ENCODE results near the gene SLC35B1. TPM values are rescaled to one million over a fixed set of nuclear protein-coding genes. Genes with fewer than 3 reads are reported as not detected.
"Not testable (repeated sequence)": the region's sequence is repeated elsewhere in the genome, so short reads cannot be mapped to it uniquely, and the experiment has no call there.

Gene SLC35B1
- total RNA-seq, 6 experiments from 2014 or later: 31.7 to 80.0 (median 56.9) TPM

GRCh38 chr17:49729069-49729468 is 21.3 kb upstream of the SLC35B1 start:
- intact Hi-C loops (cut with DNase I): no loop called here

GRCh38 chr17:49728425-49728824 is 20.7 kb upstream of the SLC35B1 start:
- intact Hi-C loops (cut with DNase I): no loop called here

More at GRCh38 chr17:49729069-49729468, 21.3 kb upstream of the SLC35B1 start:
- Histone ChIP-seq H3K27ac (no peak overlapping the region), H3K27me3 (no peaks in the 10 kb centered on the region), H3K4me1 (peaks cover 0 to 14% (median 6%) of the 10 kb centered on the region in 4 donors), H3K9me3 (no peaks in the 10 kb centered on the region), H3K36me3 (no peaks in the 10 kb centered on the region), H3K4me3 (no peak overlapping the region)
- TF ChIP-seq POLR2A (IDR thresholded peaks at IDR 0.05) (no peak), CTCF (IDR thresholded peaks at IDR 0.05) (no peak)
- ATAC-seq (no peak), DNase-seq (no peak)
- WGBS (ENCODE audit: insufficient coverage, low coverage, low lambda C conversion rate, missing lambda C conversion rate): 82% methylated on average over 3 of the region's 3 CpGs

GRCh38 chr17:49727380-49727779 is 19.6 kb upstream of the SLC35B1 start:
- H3K36me3 ChIP-seq: no peaks in the 10 kb centered on the region
- peaks cover 0 to 14% (median 6%) of the 10 kb centered on the region in 4 donors for H3K4me1 ChIP-seq
- intact Hi-C loops (cut with DNase I): no loop called here
- 100% methylated on average over 1 of the region's 4 CpGs for WGBS (ENCODE audit: insufficient coverage, low coverage, low lambda C conversion rate, missing lambda C conversion rate)
- ATAC-seq (no peak), DNase-seq (no peak)
- no peak overlapping the region for H3K27ac ChIP-seq
- no peaks in the 10 kb centered on the region for H3K9me3 ChIP-seq
- TF ChIP-seq POLR2A (IDR thresholded peaks at IDR 0.05) (no peak), CTCF (IDR thresholded peaks at IDR 0.05) (no peak)
- no peaks in the 10 kb centered on the region for H3K27me3 ChIP-seq
- H3K4me3 ChIP-seq: no peak overlapping the region

More at GRCh38 chr17:49728425-49728824, 20.7 kb upstream of the SLC35B1 start:
- ATAC-seq (no peak), DNase-seq (no peak)
- Histone ChIP-seq H3K4me3 (no peak overlapping the region), H3K27me3 (no peaks in the 10 kb centered on the region), H3K9me3 (no peaks in the 10 kb centered on the region), H3K4me1 (peaks cover 0 to 14% (median 6%) of the 10 kb centered on the region in 4 donors), H3K36me3 (no peaks in the 10 kb centered on the region), H3K27ac (no peak overlapping the region)
- 81% methylated on average over 3 of the region's 5 CpGs for WGBS (ENCODE audit: insufficient coverage, low coverage, low lambda C conversion rate, missing lambda C conversion rate)
- no peak for TF ChIP-seq CTCF (IDR thresholded peaks at IDR 0.05)
- TF ChIP-seq POLR2A (IDR thresholded peaks at IDR 0.05): no peak

- Histone ChIP-seq H3K36me3 (peaks cover 0 to 7% (median 0%) of the 10 kb centered on the region in 4 donors), H3K27ac (no peak overlapping the region), H3K4me3 (no peak overlapping the region), H3K9me3 (no peaks in the 10 kb centered on the region), H3K27me3 (no peaks in the 10 kb centered on the region), H3K4me1 (peaks cover 0 to 12% (median 5%) of the 10 kb centered on the region in 4 donors)
- no peak for DNase-seq
- intact Hi-C loops (cut with DNase I): no loop called here
- ATAC-seq: no peak
- no peak for TF ChIP-seq POLR2A (IDR thresholded peaks at IDR 0.05)
- TF ChIP-seq CTCF (IDR thresholded peaks at IDR 0.05): no peak
- 85% methylated on average over 6 of the region's 7 CpGs for WGBS (ENCODE audit: insufficient coverage, low coverage, low lambda C conversion rate, missing lambda C conversion rate)
Observed at GRCh38 chr17:49725452-49726130, 17.8 kb upstream of the SLC35B1 start.

GRCh38 chr17:49724552-49724951 is 16.8 kb upstream of the SLC35B1 start:
- H3K4me1 ChIP-seq; H3K27ac ChIP-seq; intact Hi-C loops (cut with DNase I); DNase-seq; H3K9me3 ChIP-seq; ATAC-seq; H3K4me3 ChIP-seq; H3K27me3 ChIP-seq: not testable (repeated sequence)
- H3K36me3 ChIP-seq: peaks cover 0 to 15% (median 2%) of the 10 kb centered on the region in 4 donors
- WGBS (ENCODE audit: insufficient coverage, low coverage, low lambda C conversion rate, missing lambda C conversion rate): 90% methylated on average over 5 of the region's 6 CpGs

All from right lobe of liver (tissue), 6 donors.